GM18511 (cell line): ENCODE data around the gene BTBD18.

Experiments
- ATAC-seq: cut with Tn5 transposase; IDR thresholded peaks from one replicate; pipeline ENCODE4 v1.9.1; 2021; ENCODE audit warnings: mild to moderate bottlenecking, moderate library complexity; ENCODE audit not compliant: unreplicated experiment

BTBD18 gene

GRCh38 chr11:57776577-57777210 is 25.1 kb upstream of the BTBD18 start:
- ATAC-seq: no peak

- ATAC-seq: no peak
Measured at GRCh38 chr11:57776031-57776521, 24.5 kb upstream of the BTBD18 start.

GRCh38 chr11:57775491-57775890 is 23.9 kb upstream of the BTBD18 start:
- ATAC-seq: no peak

- ATAC-seq: no peak
Measured at GRCh38 chr11:57773026-57773598, 21.5 kb upstream of the BTBD18 start.

GRCh38 chr11:57772562-57772961 is 20.9 kb upstream of the BTBD18 start:
- no peak for ATAC-seq

- ATAC-seq: no peak
Measured at GRCh38 chr11:57771365-57771764, 19.7 kb upstream of the BTBD18 start.

GRCh38 chr11:57770793-57771192 is 19.2 kb upstream of the BTBD18 start:
- ATAC-seq: no peak

GRCh38 chr11:57764972-57765371 is 13.4 kb upstream of the BTBD18 start:
- ATAC-seq: no peak

GRCh38 chr11:57764566-57764965 is 12.9 kb upstream of the BTBD18 start:
- no peak for ATAC-seq

GRCh38 chr11:57764021-57764420 is 12.4 kb upstream of the BTBD18 start:
- ATAC-seq: no peak

GRCh38 chr11:57763568-57763967 is 11.9 kb upstream of the BTBD18 start:
- no peak for ATAC-seq

- no peak for ATAC-seq
Measured at GRCh38 chr11:57762235-57762861, 10.7 kb upstream of the BTBD18 start.

- ATAC-seq: peak; percentile 95
Measured at GRCh38 chr11:57761301-57762234, 9.9 kb upstream of the BTBD18 start, which contains the start of gene CTNND1. CTNND1 (plus strand) TSS chr11:57761802; CDS start chr11:57791479, 29,677 bp downstream.

GRCh38 chr11:57758174-57758573 is 6.6 kb upstream of the BTBD18 start:
- ATAC-seq: no peak

- ATAC-seq: no peak
Measured at GRCh38 chr11:57752954-57753353, 1.3 kb upstream of the BTBD18 start.

- ATAC-seq: peak; percentile 8
Measured at GRCh38 chr11:57751176-57751575, 443 bp downstream of the BTBD18 start.

GRCh38 chr11:57746920-57747319 is 4.7 kb downstream of the BTBD18 start:
- no peak for ATAC-seq

GRCh38 chr11:57745206-57745605 is 6.4 kb downstream of the BTBD18 start:
- no peak for ATAC-seq

- ATAC-seq: no peak
Measured at GRCh38 chr11:57744357-57744756, 7.3 kb downstream of the BTBD18 start.

GRCh38 chr11:57742087-57742452 is 9.5 kb downstream of the BTBD18 start:
- ATAC-seq: no peak
